ENCODE results near the gene TTC38.

Gene TTC38

GRCh38 chr22:46269564-46269963 is 1.8 kb downstream of the TTC38 start:
- Histone ChIP-seq H3K27me3 (replicated peaks; ENCODE audit: control insufficient read depth, insufficient read depth, low read length) (no peaks in the 10 kb centered on the region), H3K4me3 (replicated peaks; ENCODE audit: low read depth, low read length) (no peak overlapping the region), H3K36me3 (ENCODE audit: control insufficient read depth, insufficient read depth, low read length) (peaks cover 11% of the 10 kb centered on the region)
- TF ChIP-seq, protein P1, sequence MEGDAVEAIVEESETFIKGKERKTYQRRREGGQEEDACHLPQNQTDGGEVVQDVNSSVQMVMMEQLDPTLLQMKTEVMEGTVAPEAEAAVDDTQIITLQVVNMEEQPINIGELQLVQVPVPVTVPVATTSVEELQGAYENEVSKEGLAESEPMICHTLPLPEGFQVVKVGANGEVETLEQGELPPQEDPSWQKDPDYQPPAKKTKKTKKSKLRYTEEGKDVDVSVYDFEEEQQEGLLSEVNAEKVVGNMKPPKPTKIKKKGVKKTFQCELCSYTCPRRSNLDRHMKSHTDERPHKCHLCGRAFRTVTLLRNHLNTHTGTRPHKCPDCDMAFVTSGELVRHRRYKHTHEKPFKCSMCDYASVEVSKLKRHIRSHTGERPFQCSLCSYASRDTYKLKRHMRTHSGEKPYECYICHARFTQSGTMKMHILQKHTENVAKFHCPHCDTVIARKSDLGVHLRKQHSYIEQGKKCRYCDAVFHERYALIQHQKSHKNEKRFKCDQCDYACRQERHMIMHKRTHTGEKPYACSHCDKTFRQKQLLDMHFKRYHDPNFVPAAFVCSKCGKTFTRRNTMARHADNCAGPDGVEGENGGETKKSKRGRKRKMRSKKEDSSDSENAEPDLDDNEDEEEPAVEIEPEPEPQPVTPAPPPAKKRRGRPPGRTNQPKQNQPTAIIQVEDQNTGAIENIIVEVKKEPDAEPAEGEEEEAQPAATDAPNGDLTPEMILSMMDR (IDR thresholded peaks at IDR 0.05; ENCODE audit: insufficient read depth, low read length, poor library complexity, severe bottlenecking), result no peak
- DNase-seq (ENCODE audit: extremely low read depth, insufficient read length), result no peak

GRCh38 chr22:46272196-46272595 is 4.4 kb downstream of the TTC38 start:
- DNase-seq (ENCODE audit: extremely low read depth, insufficient read length), result no peak
- H3K27me3 ChIP-seq (replicated peaks; ENCODE audit: control insufficient read depth, insufficient read depth, low read length), result no peaks in the 10 kb centered on the region
- H3K36me3 ChIP-seq (ENCODE audit: control insufficient read depth, insufficient read depth, low read length), result peaks cover 11% of the 10 kb centered on the region
- TF ChIP-seq, protein P1 (IDR thresholded peaks at IDR 0.05; ENCODE audit: insufficient read depth, low read length, poor library complexity, severe bottlenecking), result no peak
- H3K4me3 ChIP-seq (replicated peaks; ENCODE audit: low read depth, low read length), result no peak overlapping the region

DNA sequence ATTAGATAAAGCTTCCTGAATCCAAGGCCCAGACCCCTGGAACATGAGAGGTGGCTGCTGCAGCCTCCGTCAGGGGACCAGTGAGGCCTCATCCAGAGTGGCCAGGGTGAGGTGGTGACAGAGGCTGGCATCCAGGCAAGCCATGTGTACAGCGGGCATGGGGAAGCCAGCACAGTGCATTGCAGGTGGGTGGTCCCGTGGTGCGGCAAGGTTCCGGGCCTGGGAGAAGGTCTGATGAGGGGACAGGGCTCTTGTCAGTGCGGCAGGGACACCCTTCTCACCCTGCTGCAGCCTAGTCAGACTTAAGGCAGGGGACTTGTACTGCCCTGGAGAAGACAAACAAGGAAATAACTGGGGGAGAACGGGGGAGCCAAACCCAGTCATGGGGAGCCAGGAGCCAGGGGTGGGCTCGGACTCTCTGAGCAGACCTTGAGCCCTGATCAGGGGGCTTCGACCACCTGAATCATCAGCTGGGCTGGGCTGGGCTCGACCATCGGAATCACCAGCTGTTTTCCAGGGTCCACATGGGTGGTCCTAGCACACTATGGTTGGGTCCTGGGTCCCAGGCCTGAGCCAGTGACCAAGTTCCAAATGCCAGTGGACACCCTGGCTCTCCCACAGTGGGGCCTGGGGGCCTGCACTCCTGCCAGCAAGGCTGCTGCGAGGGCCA is 5.1 kb downstream of the TTC38 start:
- H3K27me3 ChIP-seq (replicated peaks; ENCODE audit: control insufficient read depth, insufficient read depth, low read length), result no peaks in the 10 kb centered on the region
- TF ChIP-seq, protein P1 (IDR thresholded peaks at IDR 0.05; ENCODE audit: insufficient read depth, low read length, poor library complexity, severe bottlenecking), result no peak
- H3K36me3 ChIP-seq (ENCODE audit: control insufficient read depth, insufficient read depth, low read length), result peaks cover 16% of the 10 kb centered on the region
- H3K4me3 ChIP-seq (replicated peaks; ENCODE audit: low read depth, low read length), result no peak overlapping the region
- no peak for DNase-seq (ENCODE audit: extremely low read depth, insufficient read length)

- TF ChIP-seq, protein P1 (IDR thresholded peaks at IDR 0.05; ENCODE audit: insufficient read depth, low read length, poor library complexity, severe bottlenecking), result no peak
- DNase-seq (ENCODE audit: extremely low read depth, insufficient read length), result no peak
- Histone ChIP-seq H3K36me3 (ENCODE audit: control insufficient read depth, insufficient read depth, low read length) (peaks cover 18% of the 10 kb centered on the region), H3K27me3 (replicated peaks; ENCODE audit: control insufficient read depth, insufficient read depth, low read length) (no peaks in the 10 kb centered on the region), H3K4me3 (replicated peaks; ENCODE audit: low read depth, low read length) (no peak overlapping the region)
These were observed 5.8 kb downstream of the TTC38 start for GRCh38 chr22:46273432-46274148.

DNA sequence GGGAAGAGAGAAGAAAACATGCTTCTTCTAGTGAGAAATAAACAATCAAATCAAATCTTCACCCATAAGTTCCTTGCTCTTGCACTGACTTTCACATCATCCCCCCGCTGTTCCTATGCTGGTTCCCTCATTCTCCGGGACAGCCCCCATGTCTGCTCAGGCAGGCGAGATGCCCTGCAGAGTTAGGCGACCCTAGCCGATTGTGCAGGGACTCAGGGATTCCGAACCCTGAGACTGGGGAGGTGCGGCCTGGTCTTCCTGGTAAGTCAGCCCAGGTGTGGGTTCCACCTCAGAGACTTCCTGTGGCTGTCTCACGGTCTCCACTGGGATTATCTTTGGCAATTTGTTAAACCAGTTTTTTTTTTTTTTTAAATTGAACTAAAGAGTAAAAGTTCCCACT is 6.6 kb downstream of the TTC38 start:
- Histone ChIP-seq H3K27me3 (replicated peaks; ENCODE audit: control insufficient read depth, insufficient read depth, low read length) (no peaks in the 10 kb centered on the region), H3K36me3 (ENCODE audit: control insufficient read depth, insufficient read depth, low read length) (peaks cover 20% of the 10 kb centered on the region), H3K4me3 (replicated peaks; ENCODE audit: low read depth, low read length) (no peak overlapping the region)
- TF ChIP-seq, protein P1 (IDR thresholded peaks at IDR 0.05; ENCODE audit: insufficient read depth, low read length, poor library complexity, severe bottlenecking), result no peak
- no peak for DNase-seq (ENCODE audit: extremely low read depth, insufficient read length)

Data from GM06990 (cell line).